Measurements from ENCODE around the gene AIFM3. TPM values are rescaled to one million over a fixed set of nuclear protein-coding genes. Genes with fewer than 3 reads are reported as not detected.

AIFM3 gene
- total RNA-seq, 2 donors from 2014 or later = 1.4 to 1.8 TPM

GRCh38 chr22:20976291-20976877, 9.3 kb downstream of the AIFM3 start:
- intact Hi-C loops (cut with DNase I) = no loop called here
- Histone ChIP-seq H3K36me3 (no peaks in the 10 kb centered on the region), H3K27ac (no peak overlapping the region), H3K27me3 (replicated peaks; ENCODE audit: insufficient read depth) (no peaks in the 10 kb centered on the region), H3K4me1 (replicated peaks) (peaks cover 5% of the 10 kb centered on the region), H3K4me3 (no peak overlapping the region), H3K9me3 (no peaks in the 10 kb centered on the region)
- 87% methylated on average over 24 of the region's 24 CpGs for WGBS
- DNase-seq (ENCODE audit: low spot score) = no peak
- TF ChIP-seq POLR2A (IDR thresholded peaks at IDR 0.05) (no peak), CTCF (IDR thresholded peaks at IDR 0.05) (no peak), POLR2AphosphoS5 (IDR thresholded peaks at IDR 0.05) (no peak)

GRCh38 chr22:20977019-20977418, 10.0 kb downstream of the AIFM3 start:
- Histone ChIP-seq H3K4me3 (no peak overlapping the region), H3K27me3 (replicated peaks; ENCODE audit: insufficient read depth) (no peaks in the 10 kb centered on the region), H3K4me1 (replicated peaks) (peaks cover 8% of the 10 kb centered on the region), H3K9me3 (no peaks in the 10 kb centered on the region), H3K36me3 (no peaks in the 10 kb centered on the region), H3K27ac (no peak overlapping the region)
- WGBS = 72% methylated on average over 10 of the region's 11 CpGs
- intact Hi-C loops (cut with DNase I) = no loop called here
- no peak for TF ChIP-seq CTCF (IDR thresholded peaks at IDR 0.05)
- no peak for TF ChIP-seq POLR2A (IDR thresholded peaks at IDR 0.05)
- TF ChIP-seq POLR2AphosphoS5 (IDR thresholded peaks at IDR 0.05) = no peak
- no peak for DNase-seq (ENCODE audit: low spot score)

GRCh38 chr22:20977516-20978170, 10.6 kb downstream of the AIFM3 start:
- Histone ChIP-seq H3K27ac (no peak overlapping the region), H3K27me3 (replicated peaks; ENCODE audit: insufficient read depth) (no peaks in the 10 kb centered on the region), H3K4me3 (no peak overlapping the region), H3K36me3 (no peaks in the 10 kb centered on the region), H3K9me3 (no peaks in the 10 kb centered on the region), H3K4me1 (replicated peaks) (peaks cover 8% of the 10 kb centered on the region)
- no peak for DNase-seq (ENCODE audit: low spot score)
- 77% methylated on average over 15 of the region's 17 CpGs for WGBS
- TF ChIP-seq CTCF (IDR thresholded peaks at IDR 0.05) (no peak), POLR2A (IDR thresholded peaks at IDR 0.05) (no peak), POLR2AphosphoS5 (IDR thresholded peaks at IDR 0.05) (no peak)
- intact Hi-C loops (cut with DNase I) = no loop called here

- no peaks in the 10 kb centered on the region for H3K27me3 ChIP-seq (replicated peaks; ENCODE audit: insufficient read depth)
- H3K27ac ChIP-seq = no peak overlapping the region
- no peak overlapping the region for H3K4me3 ChIP-seq
- H3K36me3 ChIP-seq = no peaks in the 10 kb centered on the region
- WGBS = 80% methylated on average over 2 of the region's 2 CpGs
- H3K9me3 ChIP-seq = no peaks in the 10 kb centered on the region
- no peak for DNase-seq (ENCODE audit: low spot score)
- no peak for TF ChIP-seq POLR2A (IDR thresholded peaks at IDR 0.05)
- no peak for TF ChIP-seq CTCF (IDR thresholded peaks at IDR 0.05)
- TF ChIP-seq POLR2AphosphoS5 (IDR thresholded peaks at IDR 0.05) = no peak
- peaks cover 13% of the 10 kb centered on the region for H3K4me1 ChIP-seq (replicated peaks)
- intact Hi-C loops (cut with DNase I) = no loop called here
Measured at GRCh38 chr22:20978419-20978818, 11.4 kb downstream of the AIFM3 start.
